Measurements from ENCODE around the gene SPDYE4.

Gene SPDYE4

GRCh38 chr17:8712698-8713097 is 45.6 kb downstream of the SPDYE4 start:
- ChIA-PET CTCF (interaction anchor here (1.3 kb wide), 1 partner anchor 14 kb away, joined by 4 read pairs; no protein-coding TSS in a partner anchor), POLR2A (no interaction called here)
- no peak for TF ChIP-seq CTCF (IDR thresholded peaks at IDR 0.05; ENCODE audit: insufficient read depth, low read length, missing control alignments)
- DNase-seq (ENCODE audit: low read depth, low spot score) = no peak
- H3K4me3 ChIP-seq (ENCODE audit: low read depth, low read length) = no peak overlapping the region

- ChIA-PET CTCF (interaction anchor here (1.3 kb wide), 1 partner anchor 13 kb away, joined by 3 read pairs; no protein-coding TSS in a partner anchor), POLR2A (no interaction called here)
- TF ChIP-seq CTCF (IDR thresholded peaks at IDR 0.05; ENCODE audit: insufficient read depth, low read length, missing control alignments) = no peak
- DNase-seq (ENCODE audit: low read depth, low spot score) = no peak
- no peak overlapping the region for H3K4me3 ChIP-seq (ENCODE audit: low read depth, low read length)
Measured at GRCh38 chr17:8711291-8711690, 47.1 kb downstream of the SPDYE4 start.

GRCh38 chr17:8710813-8711212 is 47.5 kb downstream of the SPDYE4 start:
- TF ChIP-seq CTCF (IDR thresholded peaks at IDR 0.05; ENCODE audit: insufficient read depth, low read length, missing control alignments) = no peak
- CTCF ChIA-PET = interaction anchor here (1.3 kb wide), 1 partner anchor 12 kb away, joined by 3 read pairs; no protein-coding TSS in a partner anchor
- DNase-seq (ENCODE audit: low read depth, low spot score) = no peak
- POLR2A ChIA-PET = no interaction called here
- H3K4me3 ChIP-seq (ENCODE audit: low read depth, low read length) = no peak overlapping the region

GRCh38 chr17:8709006-8709405 is 49.3 kb downstream of the SPDYE4 start:
- H3K4me3 ChIP-seq (ENCODE audit: low read depth, low read length) = no peak overlapping the region
- ChIA-PET POLR2A (no interaction called here), CTCF (interaction anchor here (1.0 kb wide), 1 partner anchor 37 kb away, joined by 3 read pairs; no protein-coding TSS in a partner anchor)
- DNase-seq (ENCODE audit: low read depth, low spot score) = no peak
- TF ChIP-seq CTCF (IDR thresholded peaks at IDR 0.05; ENCODE audit: insufficient read depth, low read length, missing control alignments) = no peak

GRCh38 chr17:8708025-8708461 is 50.3 kb downstream of the SPDYE4 start:
- TF ChIP-seq CTCF (IDR thresholded peaks at IDR 0.05; ENCODE audit: insufficient read depth, low read length, missing control alignments) = no peak
- CTCF ChIA-PET = interaction anchor here (1.3 to 1.4 kb wide), 2 partner anchors 10 to 78 kb away, joined by 3 to 4 read pairs; no protein-coding TSS in a partner anchor
- no peak overlapping the region for H3K4me3 ChIP-seq (ENCODE audit: low read depth, low read length)
- no peak for DNase-seq (ENCODE audit: low read depth, low spot score)
- POLR2A ChIA-PET = interaction anchor here (1.3 kb wide), 1 partner anchor 9 kb away, joined by 6 read pairs; no protein-coding TSS in a partner anchor

- ChIA-PET POLR2A (interaction anchor here (1.0 to 1.3 kb wide), 2 partner anchors 9 to 10 kb away, joined by 5 to 6 read pairs; no protein-coding TSS in a partner anchor), CTCF (interaction anchor here (0.7 to 1.4 kb wide), 5 partner anchors 9 to 298 kb away, joined by 3 to 4 read pairs (median 3); no protein-coding TSS in a partner anchor)
- H3K4me3 ChIP-seq (ENCODE audit: low read depth, low read length) = no peak overlapping the region
- DNase-seq (ENCODE audit: low read depth, low spot score) = no peak
- TF ChIP-seq CTCF (IDR thresholded peaks at IDR 0.05; ENCODE audit: insufficient read depth, low read length, missing control alignments) = no peak
Measured at GRCh38 chr17:8707332-8708024, 50.9 kb downstream of the SPDYE4 start.
